Amniotic stem cell (primary cell): ENCODE results near the gene LIMS1.
"Not testable (repeated sequence)": the region's sequence is repeated elsewhere in the genome, so short reads cannot be mapped to it uniquely, and the experiment has no call there.

Experiments
- DNase-seq: peaks from one replicate; lab custom pipeline; 2025; lab: John Stamatoyannopoulos, UW

LIMS1 gene

GRCh38 chr2:108634576-108635160, 100.4 kb downstream of the LIMS1 start:
- DNase-seq: no peak

GRCh38 chr2:108635630-108636354, 101.5 kb downstream of the LIMS1 start:
- no peak for DNase-seq

DNA sequence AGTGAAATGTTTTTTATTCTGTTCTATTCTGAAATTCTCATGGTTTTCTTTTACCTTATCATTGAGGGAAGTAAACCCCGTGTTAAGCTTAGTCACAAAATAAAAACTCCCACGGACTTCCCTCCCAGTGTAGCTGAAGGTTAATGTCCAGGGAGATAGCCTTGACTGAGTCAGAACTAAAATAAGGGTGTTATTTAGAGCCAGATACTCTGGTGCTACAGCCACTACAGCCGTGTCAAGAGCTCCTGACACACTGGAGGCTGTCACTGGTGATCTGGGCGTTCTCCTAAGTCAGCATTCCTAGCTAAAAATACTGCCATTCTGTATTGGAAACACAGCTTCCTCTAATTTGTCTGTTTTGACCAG, 103.0 kb downstream of the LIMS1 start:
- DNase-seq: peak; percentile 61

GRCh38 chr2:108640731-108641130, 106.5 kb downstream of the LIMS1 start:
- peak; percentile 72 for DNase-seq

- no peak for DNase-seq
Observed at GRCh38 chr2:108641756-108642155, 107.5 kb downstream of the LIMS1 start.

DNA sequence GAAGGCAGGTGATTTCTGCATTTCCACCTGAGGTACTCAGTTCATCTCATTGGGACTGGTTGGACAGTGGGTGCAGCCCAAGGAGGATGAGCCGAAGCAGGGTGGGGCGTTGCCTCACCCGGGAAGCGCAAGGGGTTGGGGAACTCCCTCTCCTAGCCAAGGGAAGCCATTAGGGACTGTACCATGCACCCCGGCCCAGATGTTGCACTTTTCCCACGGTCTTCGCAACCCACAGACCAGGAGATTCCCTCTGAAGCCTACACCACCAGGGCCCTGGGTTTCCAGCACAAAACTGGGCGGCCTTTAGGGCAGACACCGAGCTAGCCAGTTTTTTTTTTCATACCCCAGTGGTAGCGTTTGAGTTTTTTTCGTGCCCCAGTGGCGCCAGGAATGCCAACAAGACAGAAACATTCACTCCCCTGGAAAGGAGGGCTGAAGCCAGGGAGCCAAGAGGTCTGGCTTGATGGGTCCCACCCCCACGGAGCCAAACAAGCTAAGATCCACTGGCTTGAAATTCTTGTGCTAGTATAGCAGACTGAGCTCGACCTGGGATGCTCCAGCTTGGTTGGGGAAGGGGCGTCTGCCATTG, 109.1 kb downstream of the LIMS1 start:
- DNase-seq: no peak

DNA sequence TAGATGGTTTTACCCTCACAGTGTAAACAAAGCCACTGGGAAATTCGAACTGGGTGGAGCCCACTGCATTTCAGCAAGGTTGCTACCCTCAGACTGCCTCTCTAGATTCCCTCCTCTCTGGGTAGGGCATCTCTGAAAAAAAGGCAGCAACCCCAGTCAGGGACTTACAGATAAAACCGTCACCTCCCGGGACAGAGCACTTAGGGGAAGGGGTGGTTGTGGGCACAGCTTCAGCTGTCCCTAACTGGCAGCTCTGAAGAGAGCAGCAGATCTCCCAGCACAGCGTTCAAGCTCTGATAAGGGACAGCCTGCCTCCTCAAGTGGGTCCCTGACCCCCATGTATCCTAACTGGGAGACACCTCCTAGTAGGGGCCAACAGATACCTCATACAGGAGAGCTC, 109.6 kb downstream of the LIMS1 start:
- DNase-seq: not testable (repeated sequence)

- not testable (repeated sequence) for DNase-seq
Observed at GRCh38 chr2:108644446-108644845, 110.2 kb downstream of the LIMS1 start.

GRCh38 chr2:108648796-108649195, 114.5 kb downstream of the LIMS1 start:
- not testable (repeated sequence) for DNase-seq

- DNase-seq: not testable (repeated sequence)
Observed at GRCh38 chr2:108650465-108650864, 116.2 kb downstream of the LIMS1 start.

DNA sequence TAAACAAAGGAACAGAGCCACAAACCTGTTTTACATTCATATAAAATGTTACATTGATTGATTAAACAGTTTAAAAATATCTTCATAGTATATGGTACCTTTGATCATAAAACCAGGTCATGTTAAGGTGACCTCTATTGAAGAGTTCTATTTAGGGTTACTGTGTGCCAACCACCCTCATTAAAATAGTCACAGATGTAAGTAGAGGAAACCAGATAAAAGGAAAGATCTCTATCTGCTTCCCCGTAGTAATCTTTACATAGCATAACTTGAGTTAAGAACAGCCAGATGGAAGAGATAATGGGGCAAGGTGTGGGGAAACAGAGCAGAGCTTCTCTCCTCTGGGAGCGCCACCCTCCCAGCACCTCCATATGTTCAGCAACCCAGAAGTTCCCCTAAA, 117.2 kb downstream of the LIMS1 start:
- DNase-seq: not testable (repeated sequence)

DNA sequence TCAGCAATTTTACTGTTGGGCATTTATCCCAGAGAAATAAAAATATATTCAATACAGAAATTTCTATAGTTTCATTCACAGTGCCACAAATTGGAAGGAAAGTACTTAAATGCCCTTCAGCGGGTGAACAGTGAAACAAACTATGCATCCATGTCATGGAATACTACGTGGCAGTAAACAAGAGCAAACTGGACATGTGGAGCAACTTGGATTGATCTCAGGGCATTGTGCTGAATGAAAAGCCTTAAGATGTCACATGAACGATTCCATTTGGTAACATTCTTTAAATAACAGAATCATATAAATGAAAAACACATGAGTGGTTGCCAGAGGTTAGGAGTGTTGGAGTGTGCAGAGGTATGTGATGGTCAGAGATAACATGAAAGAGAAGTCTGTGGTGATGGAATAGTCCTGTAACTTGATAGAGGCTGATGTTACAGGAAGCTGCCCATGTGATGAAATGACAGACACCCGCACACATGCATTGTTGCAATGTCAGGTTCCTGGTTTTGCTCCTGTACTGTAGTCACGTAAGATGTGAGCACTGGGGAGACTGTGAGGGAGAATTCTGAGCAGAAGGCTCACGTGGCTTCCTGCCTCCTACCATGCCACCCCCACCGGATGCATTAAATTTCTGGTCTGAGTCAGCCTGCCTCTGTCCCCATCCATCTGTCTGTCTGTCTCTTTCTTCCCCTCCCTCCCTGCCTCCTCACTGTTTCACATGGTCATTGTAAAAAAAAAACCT, 118.1 kb downstream of the LIMS1 start:
- DNase-seq: peak; percentile 37

- not testable (repeated sequence) for DNase-seq
Observed at GRCh38 chr2:108653425-108653824, 119.2 kb downstream of the LIMS1 start.

GRCh38 chr2:108653849-108654248, 119.6 kb downstream of the LIMS1 start:
- DNase-seq: not testable (repeated sequence)

DNA sequence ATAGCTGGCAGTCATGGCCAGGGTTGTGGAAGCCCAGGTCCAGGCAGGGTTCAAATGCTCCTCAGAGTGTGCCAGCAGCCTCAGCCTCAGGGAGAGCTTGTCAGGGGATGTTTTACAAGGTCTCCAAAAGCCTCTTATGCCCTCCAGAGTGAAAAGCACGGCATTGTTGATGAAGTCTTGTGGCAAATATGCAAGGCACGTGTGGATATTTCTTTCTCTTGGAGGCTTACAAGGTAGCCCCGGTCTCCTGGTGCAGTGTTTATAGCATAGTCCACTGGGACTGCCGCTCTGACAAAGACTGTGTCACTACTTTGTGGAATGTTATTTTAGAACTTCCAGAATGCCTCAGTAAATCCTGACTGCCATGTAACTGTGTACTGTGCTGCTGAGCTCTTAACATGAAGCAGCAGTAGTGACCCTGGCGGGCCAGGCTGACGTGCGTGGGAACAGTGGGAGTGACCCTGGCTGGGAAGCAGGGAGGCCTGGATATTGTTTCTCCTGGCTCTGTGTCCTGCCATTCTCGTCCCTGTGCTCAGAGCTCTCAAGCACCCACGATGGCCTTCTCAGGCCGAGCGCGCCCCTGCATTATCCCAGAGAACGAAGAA, 120.4 kb downstream of the LIMS1 start:
- not testable (repeated sequence) for DNase-seq

- DNase-seq: not testable (repeated sequence)
Observed at GRCh38 chr2:108655270-108655669, 121.0 kb downstream of the LIMS1 start.

DNA sequence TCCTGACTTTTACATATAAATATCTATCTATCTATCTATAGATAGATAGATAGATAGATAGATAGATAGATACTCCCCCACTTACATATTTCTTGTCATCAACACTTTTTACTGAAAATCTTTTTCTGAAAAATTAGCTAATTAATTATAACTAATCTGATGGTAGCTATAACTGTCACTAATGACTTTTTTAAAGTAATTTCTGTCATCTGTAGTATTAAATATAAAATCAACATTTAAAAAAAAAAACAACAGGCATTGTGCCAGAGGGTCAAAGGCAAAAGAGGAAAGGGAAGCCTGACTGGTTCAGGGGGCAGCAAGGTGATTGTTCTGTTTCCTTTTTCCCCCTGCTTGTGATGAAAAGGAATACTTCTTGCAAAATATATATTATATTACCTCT, 122.0 kb downstream of the LIMS1 start:
- DNase-seq: not testable (repeated sequence)

DNA sequence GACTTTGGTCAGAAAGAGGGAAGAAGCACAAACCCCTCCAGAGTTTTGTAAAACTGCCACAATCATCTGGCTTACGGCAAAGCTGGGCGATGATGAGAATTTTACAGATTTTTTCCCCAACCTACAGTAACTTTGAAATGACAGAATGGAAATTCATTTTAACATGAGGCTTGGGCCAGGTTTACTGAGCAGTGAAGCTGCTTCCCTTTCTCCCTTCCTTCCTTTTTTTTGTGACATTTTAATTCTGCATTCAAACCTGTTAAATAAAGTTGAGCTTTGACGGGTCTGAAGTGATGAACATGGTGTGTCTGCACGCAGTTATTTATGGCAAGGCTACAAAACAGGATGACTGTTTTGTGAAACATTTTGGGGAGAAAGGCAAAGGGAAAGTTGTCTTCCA, 123.2 kb downstream of the LIMS1 start:
- DNase-seq: not testable (repeated sequence)

GRCh38 chr2:108658553-108658952, 124.3 kb downstream of the LIMS1 start:
- DNase-seq: not testable (repeated sequence)

DNA sequence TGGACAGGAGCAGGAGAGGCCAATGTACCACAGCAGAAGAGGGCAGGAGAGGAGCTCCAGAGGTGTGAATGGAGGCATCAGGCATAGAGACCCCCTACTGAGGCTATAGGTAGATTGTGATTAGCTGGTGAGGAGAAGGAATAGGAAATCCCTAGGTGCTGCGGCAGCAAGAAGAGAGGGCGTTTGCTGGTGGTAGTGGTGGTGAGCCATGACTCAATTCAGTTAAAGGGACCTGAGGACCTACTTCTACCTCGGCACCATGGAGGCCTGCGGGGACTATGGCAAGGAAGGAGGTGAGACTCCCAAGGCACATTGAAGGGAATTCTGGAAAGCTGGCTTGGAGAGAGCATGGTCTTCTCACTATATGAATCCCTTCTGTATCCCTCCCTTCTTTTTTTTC, 127.2 kb downstream of the LIMS1 start:
- not testable (repeated sequence) for DNase-seq

GRCh38 chr2:108662207-108662612, 127.9 kb downstream of the LIMS1 start:
- DNase-seq: peak; percentile 63

DNA sequence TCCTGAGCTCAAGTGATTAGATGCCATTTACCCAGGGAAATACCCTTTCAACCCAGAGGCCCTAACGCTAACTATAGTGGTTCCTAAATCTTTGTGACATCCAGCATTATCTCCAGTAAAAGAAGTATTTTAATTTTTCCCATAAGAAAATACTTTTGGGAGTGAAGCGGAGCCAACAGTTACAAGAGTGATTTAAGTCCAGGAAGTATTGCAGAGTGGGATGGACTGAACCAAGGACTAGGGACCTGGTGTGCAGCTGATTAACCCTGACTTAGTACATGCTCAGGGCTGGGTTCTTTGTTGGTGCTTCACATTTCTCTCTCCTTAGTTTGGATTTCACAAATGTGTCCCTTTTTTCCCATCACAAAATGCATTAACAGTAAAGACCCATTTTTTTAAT, 129.1 kb downstream of the LIMS1 start:
- DNase-seq: not testable (repeated sequence)
